HG03135 (cell line): Measurements from ENCODE around the gene KLB.
A peak's percentile ranks its signal among the peaks of the same experiment; 100 is the strongest.
"Not testable (repeated sequence)": the region's sequence is repeated elsewhere in the genome, so short reads cannot be mapped to it uniquely, and the experiment has no call there.

ENCODE experiments used
- ATAC-seq: cut with Tn5 transposase; IDR thresholded peaks from one replicate; pipeline ENCODE4 v1.9.1; 2021; ENCODE audit warnings: mild to moderate bottlenecking, moderate library complexity; ENCODE audit not compliant: unreplicated experiment

KLB gene

DNA sequence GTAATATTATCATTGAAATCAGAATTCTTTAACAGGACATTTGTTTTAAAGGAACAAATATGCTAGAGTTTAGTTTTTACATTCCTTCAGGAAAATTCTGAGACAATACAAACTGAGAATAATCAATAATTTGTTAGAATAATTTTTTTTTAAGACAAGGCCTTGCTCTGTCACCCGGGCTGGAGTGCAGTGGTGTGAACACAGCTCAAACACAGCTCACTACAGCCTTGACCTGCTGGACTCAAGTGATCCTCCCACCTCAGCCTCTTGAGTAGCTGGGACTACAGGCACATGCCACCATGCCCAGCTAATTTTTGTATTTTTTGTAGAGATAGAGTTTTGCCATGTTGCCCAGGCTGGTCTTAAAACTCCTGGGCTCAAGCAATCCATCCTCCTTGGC, 18.6 kb downstream of the KLB start:
- not testable (repeated sequence) for ATAC-seq

DNA sequence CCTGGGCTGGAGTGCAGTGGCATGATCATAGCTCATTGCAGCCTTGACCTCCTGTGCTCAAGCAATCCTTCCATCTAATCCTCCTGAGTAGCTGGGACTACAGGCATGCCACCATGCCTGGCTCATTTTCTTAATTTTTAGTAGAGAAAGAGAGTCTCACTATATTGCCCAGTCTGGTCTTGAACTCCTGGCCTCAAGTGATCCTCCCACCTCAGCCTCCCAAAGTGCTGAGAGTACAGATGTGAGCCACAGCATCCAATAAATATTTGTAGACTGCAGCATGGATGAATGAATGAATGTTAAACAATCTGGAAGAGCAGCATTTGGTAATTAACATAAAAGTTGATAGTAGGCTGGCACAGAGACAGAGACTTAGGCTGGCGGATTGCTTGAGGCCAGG, 20.0 kb downstream of the KLB start:
- ATAC-seq = no peak

DNA sequence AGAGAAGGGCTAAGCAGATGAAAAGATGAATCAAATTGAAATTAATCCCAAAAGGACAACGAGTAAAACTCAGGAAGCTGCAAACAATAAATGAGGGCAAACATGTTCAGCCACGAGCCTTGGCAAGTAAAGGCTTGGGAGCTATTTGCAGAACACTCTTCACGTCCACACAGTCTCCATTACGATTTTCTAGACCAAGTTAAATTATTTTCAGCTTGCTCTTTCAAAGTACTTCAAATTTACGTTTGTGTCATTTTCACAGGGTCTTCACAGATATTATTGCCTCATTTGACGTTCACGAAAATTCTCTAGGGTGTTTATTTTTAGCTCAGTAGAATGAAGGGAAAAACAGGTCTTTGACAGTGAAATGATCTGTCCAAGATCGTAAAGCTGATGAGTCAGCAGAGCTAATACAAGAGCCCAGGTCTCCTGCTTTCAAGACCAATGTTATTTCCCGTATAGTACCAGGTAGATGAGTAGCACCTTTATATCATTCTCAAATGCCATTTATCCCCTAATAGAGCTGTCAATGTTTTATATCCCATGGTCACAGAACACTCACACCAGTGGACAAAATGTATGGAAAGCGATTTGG, 20.9 kb downstream of the KLB start:
- no peak for ATAC-seq

DNA sequence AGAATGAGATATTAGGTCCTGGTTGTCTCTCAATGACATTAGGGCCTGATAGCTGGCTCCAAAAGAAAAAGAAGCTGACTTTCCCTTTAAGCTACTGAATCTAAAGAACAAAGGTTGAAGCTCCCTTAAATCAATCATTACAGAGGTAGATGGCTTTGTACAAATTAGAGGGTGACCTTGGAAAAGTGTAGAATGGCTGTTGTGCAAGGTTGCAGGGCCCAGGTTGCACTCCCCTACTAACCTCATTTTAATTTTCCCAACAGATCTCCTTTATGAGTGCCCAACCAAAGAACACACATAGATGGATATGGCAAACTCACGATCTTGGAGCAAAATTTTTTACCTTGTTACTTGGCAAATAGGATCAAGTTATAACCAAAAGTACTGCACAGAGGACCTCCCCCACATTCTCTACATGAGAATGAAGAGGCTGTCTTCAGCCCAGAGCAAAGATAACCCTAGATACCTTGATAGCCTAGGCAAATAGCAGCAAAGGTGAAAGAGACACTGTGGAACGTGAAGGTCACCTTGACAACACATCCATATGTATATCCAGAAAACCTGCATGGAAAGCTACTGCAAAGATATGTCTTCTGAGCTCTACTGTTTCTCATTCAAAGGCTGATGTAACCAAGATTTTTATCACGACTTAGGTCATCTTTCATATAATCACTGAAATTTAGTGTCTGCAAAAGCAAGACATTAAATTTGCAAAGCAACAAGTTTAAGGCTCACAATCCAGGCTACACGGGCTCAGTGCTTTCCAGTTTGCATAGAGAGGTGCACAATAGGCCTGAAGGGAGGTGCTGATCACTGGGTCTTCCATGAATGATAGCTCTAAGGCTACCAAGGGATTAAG, 23.0 kb downstream of the KLB start:
- ATAC-seq = no peak

DNA sequence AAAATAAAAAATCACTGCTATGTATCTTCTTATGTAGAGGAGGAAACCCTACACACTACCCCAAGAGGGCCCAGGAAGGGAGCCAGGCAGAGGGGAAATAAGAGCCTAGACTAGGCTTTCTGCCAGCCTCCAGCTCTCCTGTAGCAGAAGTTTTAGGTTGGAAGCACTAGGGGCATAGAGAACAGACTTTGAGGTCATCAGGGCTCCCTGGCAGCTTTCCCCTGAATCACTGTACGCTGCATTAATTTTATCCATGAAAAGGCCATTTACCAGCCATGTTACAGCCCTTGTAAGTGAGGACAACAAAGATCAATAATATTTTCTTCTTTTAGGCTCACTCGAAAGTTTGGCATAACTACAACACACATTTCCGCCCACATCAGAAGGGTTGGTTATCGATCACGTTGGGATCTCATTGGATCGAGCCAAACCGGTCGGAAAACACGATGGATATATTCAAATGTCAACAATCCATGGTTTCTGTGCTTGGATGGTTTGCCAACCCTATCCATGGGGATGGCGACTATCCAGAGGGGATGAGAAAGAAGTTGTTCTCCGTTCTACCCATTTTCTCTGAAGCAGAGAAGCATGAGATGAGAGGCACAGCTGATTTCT, 27.3 kb downstream of the KLB start:
- no peak for ATAC-seq

DNA sequence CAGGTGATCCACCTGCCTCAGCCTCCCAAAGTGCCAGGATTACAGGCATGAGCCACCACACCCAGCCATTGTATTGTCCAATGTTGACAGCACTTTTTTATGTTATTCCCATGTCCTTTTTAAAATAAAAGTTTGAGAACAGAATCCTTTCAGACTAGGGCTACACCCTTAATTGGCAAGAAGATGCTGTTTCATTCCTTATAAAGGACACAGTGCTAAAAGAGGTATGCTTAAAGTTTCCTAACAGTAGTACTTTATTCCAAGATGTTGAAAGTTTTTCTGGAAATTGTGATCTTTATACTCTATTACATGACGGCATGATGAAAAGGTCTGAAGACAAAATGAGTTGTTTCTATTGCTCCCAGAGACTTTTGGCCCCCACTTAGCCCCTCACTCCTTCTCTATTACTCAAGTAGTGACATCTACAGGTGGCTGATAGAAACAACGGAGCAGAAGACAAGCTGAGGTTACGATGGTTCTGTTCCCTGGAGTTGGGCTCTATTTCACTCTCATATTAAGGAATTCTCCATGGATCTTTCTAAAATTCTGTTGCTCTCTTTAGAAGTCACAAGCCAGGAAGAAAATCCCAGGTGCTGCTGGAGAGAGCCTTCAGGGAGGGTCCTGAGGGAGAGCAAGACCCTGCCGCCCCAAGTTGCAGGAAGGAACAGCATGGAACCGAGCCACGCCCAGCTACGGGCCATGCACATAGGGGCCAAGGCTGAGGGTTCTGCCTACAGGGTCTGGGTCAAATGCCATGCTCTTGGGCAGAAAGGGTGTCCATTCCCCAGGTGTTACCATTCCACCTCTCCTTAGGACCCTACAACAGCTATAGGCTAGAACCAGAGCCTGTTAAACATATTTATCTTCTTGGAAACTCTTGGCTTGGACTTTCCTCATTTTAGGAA, 29.2 kb downstream of the KLB start:
- no peak for ATAC-seq

DNA sequence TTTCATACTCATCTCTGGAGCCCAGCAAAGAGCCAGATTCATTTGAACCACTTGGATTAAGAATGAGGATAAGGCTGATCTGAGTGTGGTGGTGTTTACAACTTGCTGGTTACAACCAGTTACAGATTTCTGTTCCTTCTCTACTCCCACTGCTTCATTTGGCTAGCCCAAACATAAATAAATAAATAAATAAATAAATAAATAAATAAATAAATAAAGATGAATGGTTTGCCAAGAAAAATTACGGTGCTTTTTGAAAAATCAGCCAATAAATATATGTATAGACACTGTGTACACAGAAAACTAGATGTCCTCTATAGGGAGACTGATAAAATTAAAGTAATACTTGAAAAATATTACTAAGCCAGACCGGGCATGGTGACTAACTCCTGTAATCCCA, 34.9 kb downstream of the KLB start:
- no peak for ATAC-seq

DNA sequence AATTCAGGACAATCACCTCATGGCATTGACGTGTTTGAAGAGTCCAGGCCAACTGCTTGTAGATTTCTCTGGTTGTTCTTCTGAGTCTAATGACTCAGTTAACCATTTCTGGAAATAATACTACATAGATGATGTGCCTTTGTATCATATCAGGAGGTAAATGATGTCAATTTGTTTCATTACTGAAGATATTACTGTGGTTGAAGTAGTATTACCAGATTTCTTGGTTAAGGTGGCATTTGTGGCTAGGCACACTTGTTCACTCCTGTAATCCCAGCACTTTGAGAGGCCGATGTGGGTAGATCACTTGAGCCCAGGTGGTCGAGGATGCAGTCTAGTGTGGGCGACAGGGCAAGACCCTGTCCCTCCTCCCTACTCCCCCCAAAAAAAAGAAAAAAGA, 36.3 kb downstream of the KLB start:
- no peak for ATAC-seq

DNA sequence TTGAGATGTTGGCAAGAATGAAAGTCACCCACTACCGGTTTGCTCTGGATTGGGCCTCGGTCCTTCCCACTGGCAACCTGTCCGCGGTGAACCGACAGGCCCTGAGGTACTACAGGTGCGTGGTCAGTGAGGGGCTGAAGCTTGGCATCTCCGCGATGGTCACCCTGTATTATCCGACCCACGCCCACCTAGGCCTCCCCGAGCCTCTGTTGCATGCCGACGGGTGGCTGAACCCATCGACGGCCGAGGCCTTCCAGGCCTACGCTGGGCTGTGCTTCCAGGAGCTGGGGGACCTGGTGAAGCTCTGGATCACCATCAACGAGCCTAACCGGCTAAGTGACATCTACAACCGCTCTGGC, 39.7 kb downstream of the KLB start:
- no peak for ATAC-seq

DNA sequence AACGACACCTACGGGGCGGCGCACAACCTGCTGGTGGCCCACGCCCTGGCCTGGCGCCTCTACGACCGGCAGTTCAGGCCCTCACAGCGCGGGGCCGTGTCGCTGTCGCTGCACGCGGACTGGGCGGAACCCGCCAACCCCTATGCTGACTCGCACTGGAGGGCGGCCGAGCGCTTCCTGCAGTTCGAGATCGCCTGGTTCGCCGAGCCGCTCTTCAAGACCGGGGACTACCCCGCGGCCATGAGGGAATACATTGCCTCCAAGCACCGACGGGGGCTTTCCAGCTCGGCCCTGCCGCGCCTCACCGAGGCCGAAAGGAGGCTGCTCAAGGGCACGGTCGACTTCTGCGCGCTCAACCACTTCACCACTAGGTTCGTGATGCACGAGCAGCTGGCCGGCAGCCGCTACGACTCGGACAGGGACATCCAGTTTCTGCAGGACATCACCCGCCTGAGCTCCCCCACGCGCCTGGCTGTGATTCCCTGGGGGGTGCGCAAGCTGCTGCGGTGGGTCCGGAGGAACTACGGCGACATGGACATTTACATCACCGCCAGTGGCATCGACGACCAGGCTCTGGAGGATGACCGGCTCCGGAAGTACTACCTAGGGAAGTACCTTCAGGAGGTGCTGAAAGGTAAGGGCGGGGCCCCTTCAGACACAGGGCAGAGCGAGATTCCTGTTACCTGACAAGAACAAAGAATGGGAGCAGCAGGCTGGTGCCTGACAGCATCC, 40.3 kb downstream of the KLB start:
- ATAC-seq = peak; percentile 86

DNA sequence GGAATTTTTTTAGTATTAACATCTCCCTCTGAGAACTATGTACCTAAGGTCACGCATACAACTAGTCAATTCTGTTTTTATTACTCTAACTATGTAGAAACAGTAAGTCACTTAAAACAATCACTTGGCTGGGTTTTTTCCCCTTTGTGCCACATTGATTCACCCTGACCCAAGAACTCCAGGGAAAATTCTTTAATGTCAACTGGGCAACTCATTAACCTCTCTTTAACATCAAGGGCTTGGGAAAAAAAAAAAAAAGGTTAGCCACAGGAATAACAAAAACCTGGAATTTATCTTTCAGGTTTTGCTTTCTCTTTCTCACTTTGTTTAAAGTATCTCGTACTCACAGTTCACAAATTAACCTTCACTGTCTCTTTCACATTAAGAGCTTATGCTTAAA, 43.9 kb downstream of the KLB start:
- no peak for ATAC-seq

DNA sequence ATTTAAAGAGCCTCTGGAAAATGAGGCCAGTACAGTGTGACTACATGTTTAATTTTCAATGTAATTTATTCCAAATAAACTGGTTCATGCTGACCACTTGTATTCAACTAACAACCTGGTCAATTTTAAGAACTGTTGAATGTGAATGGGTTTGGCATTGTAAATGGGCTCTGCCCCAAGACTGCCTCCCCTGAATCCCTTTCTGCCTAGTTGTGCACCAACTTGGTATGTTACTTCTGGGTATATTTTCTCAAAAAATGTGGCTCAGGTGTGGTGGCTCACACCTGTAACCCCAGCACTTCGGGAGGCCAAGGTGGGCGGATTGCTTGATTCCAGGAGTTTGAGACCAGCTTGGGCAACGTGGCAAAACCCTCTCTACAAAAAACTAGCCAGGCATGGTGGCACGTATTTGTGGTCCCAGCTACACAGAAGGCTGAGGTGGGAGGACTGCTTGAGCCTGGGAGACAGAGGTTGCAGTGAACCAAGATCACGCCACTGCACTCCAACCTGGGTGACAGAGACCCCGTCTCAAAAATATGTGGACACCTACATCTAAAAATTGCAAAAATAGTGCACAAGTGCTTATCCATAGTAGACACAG, 44.8 kb downstream of the KLB start:
- ATAC-seq = no peak

DNA sequence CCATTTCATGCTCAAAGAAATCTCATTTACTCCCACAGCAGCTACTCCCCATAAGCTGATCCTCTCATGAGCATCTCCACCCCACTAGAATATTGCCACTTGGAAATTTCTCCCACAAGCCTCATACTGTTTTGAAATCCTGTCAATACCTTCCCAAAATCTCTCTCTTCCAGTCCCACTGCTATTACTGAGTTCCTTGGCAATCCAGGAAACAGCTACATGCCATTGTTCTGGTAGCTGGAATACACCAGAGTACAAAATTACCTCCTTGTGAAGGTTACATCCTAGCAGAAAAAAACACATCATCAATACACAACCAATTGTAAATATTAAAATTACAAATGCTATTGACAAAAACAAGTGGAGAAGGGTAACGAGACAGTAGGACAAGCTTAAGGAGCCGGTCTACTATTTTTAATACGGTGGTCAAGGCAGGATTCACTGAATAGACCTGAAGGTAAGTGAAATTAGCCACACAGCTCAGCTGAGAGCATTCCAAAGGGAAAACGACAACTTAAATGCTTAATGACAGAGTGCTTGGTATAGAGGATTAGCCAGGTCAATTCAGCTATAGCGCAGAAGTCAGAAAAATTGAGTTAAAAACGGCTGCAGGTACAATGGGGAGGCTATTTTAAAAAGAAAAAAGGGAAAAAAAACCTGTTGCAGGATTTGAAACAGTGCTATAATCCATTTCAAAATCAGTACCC, 45.6 kb downstream of the KLB start:
- no peak for ATAC-seq

DNA sequence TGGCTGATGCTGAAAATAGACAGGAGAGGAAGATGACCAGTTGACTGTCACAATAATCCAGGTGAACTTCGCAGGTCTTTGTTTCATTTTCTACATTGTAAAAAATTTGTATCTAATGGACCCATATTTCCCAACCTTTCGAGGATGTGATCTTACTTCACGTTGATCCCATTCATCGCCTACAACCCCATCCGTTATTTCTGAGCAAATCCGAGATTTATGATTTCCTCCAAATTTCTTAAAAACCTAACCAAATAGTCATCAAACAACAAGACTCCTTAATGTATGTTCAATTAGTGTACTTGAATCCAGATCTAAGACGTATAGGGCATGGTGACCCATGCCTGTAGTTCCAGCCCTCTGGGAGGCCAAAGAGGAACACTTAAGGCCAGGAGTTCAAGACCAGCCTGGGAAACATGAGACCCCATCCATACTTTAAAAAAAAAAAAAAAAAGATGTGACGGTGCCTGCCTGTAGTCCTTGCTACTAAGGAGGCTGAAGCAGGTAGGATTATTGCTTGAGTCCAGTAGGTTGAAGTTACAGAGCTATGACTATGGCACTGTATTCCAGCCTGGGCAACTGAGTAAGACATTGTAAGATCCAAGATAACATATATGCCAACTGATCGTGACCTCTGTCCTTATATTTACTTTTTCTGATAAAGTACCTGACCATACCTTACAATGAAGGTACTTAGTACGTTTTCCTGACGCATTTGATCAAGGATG, 46.3 kb downstream of the KLB start:
- ATAC-seq = no peak

DNA sequence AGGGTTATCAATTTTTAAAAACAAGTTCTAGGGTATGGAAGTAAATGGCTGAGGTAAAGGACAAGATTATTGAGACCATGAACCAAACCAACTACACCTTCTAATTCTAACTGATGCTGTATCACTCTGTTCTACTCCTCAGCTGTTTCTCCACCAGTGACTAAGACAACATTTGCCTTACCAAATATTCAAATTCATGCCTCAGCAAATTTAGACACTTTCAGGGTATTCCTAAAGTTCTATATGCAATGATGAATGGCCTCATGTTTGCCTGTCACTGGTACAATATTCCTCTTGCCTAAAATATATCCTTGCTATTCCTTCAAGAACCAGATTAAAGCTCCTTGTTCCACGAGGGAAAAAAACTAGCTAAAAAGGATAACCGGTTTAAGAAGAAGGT, 47.0 kb downstream of the KLB start:
- ATAC-seq = no peak

DNA sequence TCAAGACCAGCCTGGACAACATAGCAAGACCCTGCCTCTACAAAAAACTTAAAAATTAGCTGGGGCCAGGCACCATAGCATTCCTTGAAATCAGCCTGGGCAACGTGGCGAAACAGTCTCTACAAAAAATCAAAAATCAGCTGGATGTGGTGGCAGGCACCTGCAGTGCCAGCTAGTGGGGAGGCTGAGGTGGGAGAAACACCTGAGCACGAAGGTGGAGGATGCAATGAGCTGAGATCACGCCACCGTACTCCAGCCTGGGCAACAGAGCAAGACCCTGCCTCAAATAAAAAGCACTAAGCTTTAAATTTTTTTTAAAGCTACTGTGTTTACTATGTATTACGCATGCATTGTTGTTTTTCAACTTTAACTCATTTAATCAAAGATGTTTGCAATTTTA, 48.8 kb downstream of the KLB start:
- ATAC-seq = no peak

DNA sequence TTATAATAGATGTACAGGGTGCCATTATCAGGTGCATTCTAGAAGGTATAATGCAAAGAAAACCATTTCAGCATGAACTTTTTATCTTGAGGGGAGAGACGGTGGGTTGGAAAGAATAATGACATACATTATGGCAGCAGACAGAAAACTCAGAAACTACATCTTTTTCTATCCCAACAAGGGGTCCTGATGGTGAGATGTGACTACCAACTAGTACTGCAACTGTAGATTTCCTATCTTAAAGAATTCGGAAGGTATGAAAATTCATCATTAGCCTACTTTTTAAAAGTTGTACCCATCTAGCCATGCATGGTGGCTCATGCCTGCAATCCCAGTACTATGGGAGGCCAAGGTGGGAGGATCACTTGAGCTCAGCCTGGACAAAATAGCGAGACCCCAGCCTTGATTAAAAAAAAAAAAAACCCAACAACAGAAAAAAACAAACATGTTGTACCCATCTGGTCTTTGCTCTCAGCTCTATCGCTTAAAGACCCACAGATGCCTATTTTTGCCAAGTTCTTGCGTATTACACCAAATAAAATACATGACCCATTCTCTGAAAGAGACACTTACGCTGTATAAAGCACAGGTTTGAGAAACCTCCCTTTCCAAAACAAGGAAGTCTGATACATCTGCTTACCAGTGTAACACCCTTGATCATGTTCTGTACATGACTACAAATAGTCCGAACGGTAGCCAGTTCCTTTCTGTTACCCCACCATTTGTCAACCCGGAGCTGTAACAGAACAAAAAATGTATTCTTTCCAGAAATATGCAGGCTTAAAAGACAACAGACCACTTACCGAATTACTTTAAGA, 50.4 kb downstream of the KLB start:
- no peak for ATAC-seq

DNA sequence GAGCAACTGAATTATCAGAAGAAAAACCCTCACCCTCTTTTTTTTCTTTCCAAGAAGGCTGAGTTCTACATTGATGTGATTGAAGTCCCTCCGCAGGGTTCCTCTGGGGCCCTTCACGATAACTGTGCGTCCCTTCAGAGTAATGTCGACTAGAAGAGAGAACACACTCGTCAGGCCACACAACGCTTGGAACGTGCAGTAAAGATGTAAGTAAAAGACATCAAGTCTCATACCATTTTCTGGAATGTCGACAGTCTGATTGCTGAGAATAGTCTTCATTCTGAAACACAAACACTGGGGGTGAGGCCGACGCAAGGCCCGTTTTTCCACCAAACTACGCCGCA, 51.4 kb downstream of the KLB start:
- not testable (repeated sequence) for ATAC-seq
